ENCODE measurements around the gene NDUFB5. TPM values are rescaled to one million over a fixed set of nuclear protein-coding genes. Genes with fewer than 3 reads are reported as not detected.

NDUFB5 gene
- total and polyA plus RNA-seq, 7 donors, result 106 to 216 (median 184) TPM

- intact Hi-C loops (cut with DNase I), result no loop called here
- Histone ChIP-seq H3K27ac (no peak overlapping the region), H3K4me3 (peak overlapping the region in 1 of 4 donors; percentile 10), H3K36me3 (no peaks in the 10 kb centered on the region), H3K4me1 (peaks cover 0 to 18% (median 11%) of the 10 kb centered on the region in 4 donors), H3K27me3 (no peaks in the 10 kb centered on the region), H3K9me3 (no peaks in the 10 kb centered on the region)
- no peak for DNase-seq
- 84 to 88% methylated on average over 8 of the region's 8 CpGs for WGBS, 2 donors
- no peak for TF ChIP-seq POLR2AphosphoS5 (IDR thresholded peaks at IDR 0.05)
- no peak for TF ChIP-seq POLR2A (IDR thresholded peaks at IDR 0.05)
- no peak for TF ChIP-seq EP300 (IDR thresholded peaks at IDR 0.05)
- TF ChIP-seq CTCF (IDR thresholded peaks at IDR 0.05), result no peak
Measured at GRCh38 chr3:179670311-179670710, 65.7 kb downstream of the NDUFB5 start.

- DNase-seq, result no peak
- 91 to 96% methylated on average over 1 of the region's 1 CpG for WGBS, 2 donors
- no peak overlapping the region for H3K4me3 ChIP-seq
Measured at GRCh38 chr3:179671309-179671708, 66.7 kb downstream of the NDUFB5 start.

GRCh38 chr3:179671747-179672242, 67.2 kb downstream of the NDUFB5 start:
- no peak overlapping the region for H3K4me3 ChIP-seq
- 81 to 83% methylated on average over 15 of the region's 15 CpGs for WGBS, 2 donors
- intact Hi-C loops (cut with DNase I), result no loop called here
- peaks cover 0 to 13% (median 2%) of the 10 kb centered on the region in 4 donors for H3K4me1 ChIP-seq
- H3K36me3 ChIP-seq, result no peaks in the 10 kb centered on the region
- H3K27me3 ChIP-seq, result no peaks in the 10 kb centered on the region
- peak overlapping the region in 1 of 4 donors; percentile 11 for H3K27ac ChIP-seq
- H3K9me3 ChIP-seq, result no peaks in the 10 kb centered on the region
- TF ChIP-seq EP300 (IDR thresholded peaks at IDR 0.05), result no peak
- TF ChIP-seq POLR2AphosphoS5 (IDR thresholded peaks at IDR 0.05), result peak in 1 of 4 donors; percentile 16
- no peak for DNase-seq

More at GRCh38 chr3:179671309-179671708, 66.7 kb downstream of the NDUFB5 start:
- peak overlapping the region in 1 of 4 donors; percentile 11 for H3K27ac ChIP-seq
- no peak for TF ChIP-seq POLR2AphosphoS5 (IDR thresholded peaks at IDR 0.05)
- TF ChIP-seq EP300 (IDR thresholded peaks at IDR 0.05), result no peak
- no peak for TF ChIP-seq CTCF (IDR thresholded peaks at IDR 0.05)
- TF ChIP-seq POLR2A (IDR thresholded peaks at IDR 0.05), result no peak
- peaks cover 0 to 18% (median 7%) of the 10 kb centered on the region in 4 donors for H3K4me1 ChIP-seq
- intact Hi-C loops (cut with DNase I), result no loop called here
- no peaks in the 10 kb centered on the region for H3K27me3 ChIP-seq
- no peaks in the 10 kb centered on the region for H3K36me3 ChIP-seq
- H3K9me3 ChIP-seq, result no peaks in the 10 kb centered on the region

- Histone ChIP-seq H3K4me3 (no peak overlapping the region), H3K36me3 (no peaks in the 10 kb centered on the region), H3K9me3 (no peaks in the 10 kb centered on the region), H3K4me1 (peaks cover 0 to 8% (median 2%) of the 10 kb centered on the region in 4 donors), H3K27ac (no peak overlapping the region), H3K27me3 (no peaks in the 10 kb centered on the region)
- intact Hi-C loops (cut with DNase I), result no loop called here
- no peak for DNase-seq
- no peak for TF ChIP-seq EP300 (IDR thresholded peaks at IDR 0.05)
- TF ChIP-seq POLR2AphosphoS5 (IDR thresholded peaks at IDR 0.05), result no peak
- no peak for TF ChIP-seq CTCF (IDR thresholded peaks at IDR 0.05)
- TF ChIP-seq POLR2A (IDR thresholded peaks at IDR 0.05), result no peak
- WGBS, 2 donors, result 79 to 85% methylated on average over 4 of the region's 4 CpGs
Measured at GRCh38 chr3:179672918-179673317, 68.3 kb downstream of the NDUFB5 start.

GRCh38 chr3:179673523-179673922, 68.9 kb downstream of the NDUFB5 start:
- WGBS, 2 donors, result 96 to 97% methylated on average over 8 of the region's 8 CpGs
- no peak for DNase-seq

More at GRCh38 chr3:179673523-179673922, 68.9 kb downstream of the NDUFB5 start:
- TF ChIP-seq CTCF (IDR thresholded peaks at IDR 0.05), result no peak
- TF ChIP-seq POLR2A (IDR thresholded peaks at IDR 0.05), result no peak
- TF ChIP-seq POLR2AphosphoS5 (IDR thresholded peaks at IDR 0.05), result no peak
- no peak for TF ChIP-seq EP300 (IDR thresholded peaks at IDR 0.05)
- intact Hi-C loops (cut with DNase I), result no loop called here
- no peaks in the 10 kb centered on the region for H3K36me3 ChIP-seq
- H3K27ac ChIP-seq, result no peak overlapping the region
- H3K4me1 ChIP-seq, result peaks cover 0 to 13% (median 4%) of the 10 kb centered on the region in 4 donors
- H3K27me3 ChIP-seq, result no peaks in the 10 kb centered on the region
- H3K4me3 ChIP-seq, result no peak overlapping the region
- no peaks in the 10 kb centered on the region for H3K9me3 ChIP-seq

Measured in sigmoid colon (tissue), 7 donors.